ENCODE results near the gene CLIC2.

CLIC2 gene

GRCh38 chrX:155262970-155263754 is 71.3 kb downstream of the CLIC2 start:
- no peak for DNase-seq

GRCh38 chrX:155259752-155260151 is 74.7 kb downstream of the CLIC2 start:
- no peak for DNase-seq

GRCh38 chrX:155251391-155251790 is 83.0 kb downstream of the CLIC2 start:
- no peak for DNase-seq

- DNase-seq, result no peak
Measured at GRCh38 chrX:155247497-155247896, 86.9 kb downstream of the CLIC2 start.

GRCh38 chrX:155246748-155247147 is 87.7 kb downstream of the CLIC2 start:
- DNase-seq, result no peak

GRCh38 chrX:155242300-155242699 is 92.1 kb downstream of the CLIC2 start:
- no peak for DNase-seq

- no peak for DNase-seq
Measured at GRCh38 chrX:155237719-155238118, 96.7 kb downstream of the CLIC2 start.

- DNase-seq, result no peak
Measured at GRCh38 chrX:155235891-155236290, 98.5 kb downstream of the CLIC2 start.

- no peak for DNase-seq
Measured at GRCh38 chrX:155231163-155231562, 103.3 kb downstream of the CLIC2 start.

All from NCI-H2029 (cell line).